ENCODE data around the gene PDE2A. TPM values are rescaled to one million over a fixed set of nuclear protein-coding genes. Genes with fewer than 3 reads are reported as not detected.

PDE2A gene
- total RNA-seq, 2 donors from 2014 or later: 3.7 to 13.3 TPM

DNA sequence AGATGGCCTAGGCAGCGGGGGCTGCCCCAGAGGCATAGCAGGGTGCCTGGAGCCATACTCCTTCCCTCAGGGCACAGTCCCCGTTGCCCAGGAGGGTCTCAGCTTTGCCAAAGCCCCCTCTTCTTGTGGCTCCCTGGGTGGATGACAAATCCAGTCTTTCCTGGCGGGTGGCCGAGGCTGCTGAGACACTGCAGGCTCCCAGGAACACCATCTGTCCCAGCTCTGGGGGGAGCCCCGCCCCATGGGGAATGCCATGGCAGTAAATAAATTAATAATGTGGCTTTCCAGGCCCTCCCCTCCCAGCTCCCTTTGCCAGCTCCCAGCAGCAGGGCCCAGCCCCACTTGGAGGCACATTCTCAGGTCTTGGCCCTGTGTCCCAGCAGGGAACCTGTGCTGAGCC is 45.0 kb downstream of the PDE2A start:
- no peak overlapping the region for H3K27ac Mint-ChIP-seq
- no peak overlapping the region for H3K4me3 ChIP-seq (ENCODE audit: low read length)
- WGBS, 2 experiments (ENCODE audit: insufficient coverage in 1 of 2, insufficient read length in 1 of 2): 88 to 89% methylated on average over 2 to 5 of the region's 5 CpGs

GRCh38 chr11:72627594-72628281 is 46.5 kb downstream of the PDE2A start:
- H3K27ac ChIP-seq (ENCODE audit: low read depth, low read length): no peak overlapping the region
- H3K9ac ChIP-seq (ENCODE audit: extremely low read depth, low read length, poor library complexity, severe bottlenecking): no peak overlapping the region
- no peak for TF ChIP-seq CTCF (conservative IDR thresholded peaks at IDR 0.05)
- 85 to 90% methylated on average over 2 to 5 of the region's 7 CpGs for WGBS, 2 experiments (ENCODE audit: insufficient coverage in 1 of 2, insufficient read length in 1 of 2)
- H3K27me3 ChIP-seq (ENCODE audit: control insufficient read depth, insufficient read depth, low read length, poor library complexity, severe bottlenecking): no peaks in the 10 kb centered on the region
- no peak overlapping the region for H3K4me3 ChIP-seq (ENCODE audit: low read length)
- Mint-ChIP-seq H3K4me1 (peaks cover 7% of the 10 kb centered on the region), H3K4me3 (no peak overlapping the region), H3K27me3 (ENCODE audit: insufficient read depth) (peaks cover 2% of the 10 kb centered on the region), H3K27ac (no peak overlapping the region), H3K9me3 (no peaks in the 10 kb centered on the region), H3K36me3 (ENCODE audit: low read depth) (no peaks in the 10 kb centered on the region)
- H3K36me3 ChIP-seq (ENCODE audit: control insufficient read depth, insufficient read depth, low read length): no peaks in the 10 kb centered on the region
- H3K4me1 ChIP-seq (ENCODE audit: control insufficient read depth, insufficient read depth, low read length): no peaks in the 10 kb centered on the region
- no peak for DNase-seq
- H3K9me3 ChIP-seq (ENCODE audit: control insufficient read depth, low read length): no peaks in the 10 kb centered on the region

More for the DNA sequence above, 45.0 kb downstream of the PDE2A start:
- Mint-ChIP-seq H3K9me3 (no peaks in the 10 kb centered on the region), H3K27me3 (ENCODE audit: insufficient read depth) (peaks cover 5% of the 10 kb centered on the region), H3K4me3 (no peak overlapping the region), H3K4me1 (peaks cover 10% of the 10 kb centered on the region), H3K36me3 (ENCODE audit: low read depth) (no peaks in the 10 kb centered on the region)
- no peaks in the 10 kb centered on the region for H3K9me3 ChIP-seq (ENCODE audit: control insufficient read depth, low read length)
- H3K27me3 ChIP-seq (ENCODE audit: control insufficient read depth, insufficient read depth, low read length, poor library complexity, severe bottlenecking): no peaks in the 10 kb centered on the region
- no peak overlapping the region for H3K9ac ChIP-seq (ENCODE audit: extremely low read depth, low read length, poor library complexity, severe bottlenecking)
- no peaks in the 10 kb centered on the region for H3K4me1 ChIP-seq (ENCODE audit: control insufficient read depth, insufficient read depth, low read length)
- no peak for DNase-seq
- no peak overlapping the region for H3K27ac ChIP-seq (ENCODE audit: low read depth, low read length)
- no peaks in the 10 kb centered on the region for H3K36me3 ChIP-seq (ENCODE audit: control insufficient read depth, insufficient read depth, low read length)
- no peak for TF ChIP-seq CTCF (conservative IDR thresholded peaks at IDR 0.05)

GRCh38 chr11:72626414-72626936 is 47.7 kb downstream of the PDE2A start:
- no peak for TF ChIP-seq CTCF (conservative IDR thresholded peaks at IDR 0.05)
- peaks cover 1% of the 10 kb centered on the region for H3K4me1 Mint-ChIP-seq

More at GRCh38 chr11:72626414-72626936, 47.7 kb downstream of the PDE2A start:
- no peak overlapping the region for H3K27ac Mint-ChIP-seq
- 85 to 86% methylated on average over 8 to 11 of the region's 11 CpGs for WGBS, 2 experiments (ENCODE audit: insufficient coverage in 1 of 2, insufficient read length in 1 of 2)
- H3K27me3 ChIP-seq (ENCODE audit: control insufficient read depth, insufficient read depth, low read length, poor library complexity, severe bottlenecking): no peaks in the 10 kb centered on the region
- H3K36me3 ChIP-seq (ENCODE audit: control insufficient read depth, insufficient read depth, low read length): no peaks in the 10 kb centered on the region
- H3K9me3 Mint-ChIP-seq: no peaks in the 10 kb centered on the region
- H3K4me3 Mint-ChIP-seq: no peak overlapping the region
- H3K4me1 ChIP-seq (ENCODE audit: control insufficient read depth, insufficient read depth, low read length): no peaks in the 10 kb centered on the region
- no peaks in the 10 kb centered on the region for H3K36me3 Mint-ChIP-seq (ENCODE audit: low read depth)
- no peak overlapping the region for H3K27ac ChIP-seq (ENCODE audit: low read depth, low read length)
- H3K27me3 Mint-ChIP-seq (ENCODE audit: insufficient read depth): peaks cover 2% of the 10 kb centered on the region
- no peaks in the 10 kb centered on the region for H3K9me3 ChIP-seq (ENCODE audit: control insufficient read depth, low read length)
- H3K9ac ChIP-seq (ENCODE audit: extremely low read depth, low read length, poor library complexity, severe bottlenecking): no peak overlapping the region
- H3K4me3 ChIP-seq (ENCODE audit: low read length): no peak overlapping the region
- no peak for DNase-seq

All from endodermal cell (in vitro differentiated cells).